Activated CD4-positive, alpha-beta memory T cell treated with anti-CD3 and anti-CD28 coated beads for 36 hours (primary cell): ENCODE data around the gene STIL. TPM values are rescaled to one million over a fixed set of nuclear protein-coding genes. Genes with fewer than 3 reads are reported as not detected.

Experiments used
- CTCF ChIA-PET: fragments of 350-600 bp; sonication (Branson Sonifier 250); formaldehyde crosslinking; loops from one replicate; lab custom pipeline; 2021; ENCODE audit warnings: antibody characterized with exemption, inconsistent platforms; lab: Charles Lee
- POLR2A ChIA-PET: fragments of 350-600 bp; sonication (Branson Sonifier 250); formaldehyde crosslinking; loops from one replicate; lab custom pipeline; 2021; ENCODE audit warnings: antibody characterized with exemption; lab: Charles Lee
- DNase-seq: peaks from one replicate; pipeline ENCODE4 v3.0.0-alpha.2; 2020
- H3K27ac Mint-ChIP-seq: one replicate; pipeline ENCODE4 v1.8.0; 2021; ENCODE audit warnings: mixed read lengths
- H3K27me3 Mint-ChIP-seq: one replicate; pipeline ENCODE4 v1.8.0; 2021; ENCODE audit warnings: mixed read lengths
- H3K36me3 Mint-ChIP-seq: one replicate; pipeline ENCODE4 v1.8.0; 2021; ENCODE audit warnings: mixed read lengths
- H3K4me1 Mint-ChIP-seq: one replicate; pipeline ENCODE4 v1.8.0; 2021; ENCODE audit warnings: low read depth, mixed read lengths
- H3K4me3 Mint-ChIP-seq: one replicate; pipeline ENCODE4 v1.8.0; 2021; ENCODE audit warnings: mild to moderate bottlenecking, mixed read lengths
- H3K9me3 Mint-ChIP-seq: one replicate; pipeline ENCODE4 v1.8.0; 2021; ENCODE audit warnings: mixed read lengths
- intact Hi-C: fragments of 100-400 bp; cut with micrococcal nuclease; formaldehyde crosslinking; loops from one replicate; pipeline ENCODE4 v1.15.1; 2023
- total RNA-seq, 2 experiments: library from RNA; stranded (reverse); gene quantifications; one replicate each; pipeline ENCODE4 v1.2.3, GENCODE V29; 2021

STIL gene
- total RNA-seq, 2 experiments from 2014 or later, result 31.3 to 33.6 TPM

- ChIA-PET POLR2A (no interaction called here), CTCF (interaction anchor here (1.2 kb wide), 1 partner anchor 64 kb away, joined by 3 read pairs; no protein-coding TSS in a partner anchor)
- Mint-ChIP-seq H3K27me3 (no peaks in the 10 kb centered on the region), H3K4me1 (no peaks in the 10 kb centered on the region), H3K4me3 (no peak overlapping the region), H3K9me3 (no peaks in the 10 kb centered on the region), H3K36me3 (peaks cover 16% of the 10 kb centered on the region), H3K27ac (no peak overlapping the region)
- DNase-seq, result no peak
- intact Hi-C loops, result no loop called here
These were observed 56.7 kb downstream of the STIL start for GRCh38 chr1:47257224-47257623.

GRCh38 chr1:47252795-47253194 is 61.2 kb downstream of the STIL start:
- H3K36me3 Mint-ChIP-seq, result peaks cover 14% of the 10 kb centered on the region
- CTCF ChIA-PET, result interaction anchor here (0.6 to 1.8 kb wide), 2 partner anchors 10 to 74 kb away, joined by 3 to 6 read pairs; no protein-coding TSS in a partner anchor
- no peaks in the 10 kb centered on the region for H3K27me3 Mint-ChIP-seq
- no peak overlapping the region for H3K4me3 Mint-ChIP-seq
- DNase-seq, result no peak
- no peaks in the 10 kb centered on the region for H3K4me1 Mint-ChIP-seq
- H3K9me3 Mint-ChIP-seq, result no peaks in the 10 kb centered on the region
- intact Hi-C loops, result no loop called here
- H3K27ac Mint-ChIP-seq, result no peak overlapping the region
- POLR2A ChIA-PET, result no interaction called here

GRCh38 chr1:47252369-47252768 is 61.6 kb downstream of the STIL start:
- Mint-ChIP-seq H3K27ac (no peak overlapping the region), H3K9me3 (no peaks in the 10 kb centered on the region), H3K4me1 (no peaks in the 10 kb centered on the region), H3K27me3 (no peaks in the 10 kb centered on the region), H3K4me3 (no peak overlapping the region), H3K36me3 (peaks cover 14% of the 10 kb centered on the region)
- intact Hi-C loops, result no loop called here
- no peak for DNase-seq
- ChIA-PET POLR2A (no interaction called here), CTCF (interaction anchor here (0.6 to 1.8 kb wide), 2 partner anchors 10 to 73 kb away, joined by 3 to 6 read pairs; no protein-coding TSS in a partner anchor)

GRCh38 chr1:47249755-47250154 is 64.2 kb downstream of the STIL start:
- Mint-ChIP-seq H3K27ac (no peak overlapping the region), H3K36me3 (peaks cover 11% of the 10 kb centered on the region), H3K27me3 (peaks cover 2% of the 10 kb centered on the region), H3K4me1 (no peaks in the 10 kb centered on the region), H3K9me3 (no peaks in the 10 kb centered on the region), H3K4me3 (no peak overlapping the region)
- ChIA-PET POLR2A (no interaction called here), CTCF (no interaction called here)
- DNase-seq, result no peak
- intact Hi-C loops, result no loop called here

- ChIA-PET CTCF (interaction anchor here (1.0 to 2.0 kb wide), 2 partner anchors 9 to 51 kb away, joined by 3 to 4 read pairs; no protein-coding TSS in a partner anchor), POLR2A (no interaction called here)
- intact Hi-C loops, result no loop called here
- Mint-ChIP-seq H3K27me3 (peaks cover 11% of the 10 kb centered on the region), H3K36me3 (no peaks in the 10 kb centered on the region), H3K9me3 (no peaks in the 10 kb centered on the region), H3K4me3 (no peak overlapping the region), H3K27ac (no peak overlapping the region), H3K4me1 (peaks cover under 1% of the 10 kb centered on the region)
- DNase-seq, result no peak
These were observed 69.5 kb downstream of the STIL start for GRCh38 chr1:47244339-47244862.

GRCh38 chr1:47243910-47244309 is 70.0 kb downstream of the STIL start:
- intact Hi-C loops, result no loop called here
- CTCF ChIA-PET, result interaction anchor here (1.0 to 2.0 kb wide), 3 partner anchors 10 to 51 kb away, joined by 3 to 5 read pairs (median 4); no protein-coding TSS in a partner anchor

GRCh38 chr1:47241114-47242113 is 72.5 kb downstream of the STIL start:
- H3K36me3 Mint-ChIP-seq, result no peaks in the 10 kb centered on the region
- no peak overlapping the region for H3K27ac Mint-ChIP-seq
- H3K27me3 Mint-ChIP-seq, result peaks cover 12% of the 10 kb centered on the region
- H3K4me1 Mint-ChIP-seq, result peaks cover 6% of the 10 kb centered on the region
- H3K9me3 Mint-ChIP-seq, result no peaks in the 10 kb centered on the region
- intact Hi-C loops, result no loop called here
- POLR2A ChIA-PET, result no interaction called here
- no peak for DNase-seq
- H3K4me3 Mint-ChIP-seq, result no peak overlapping the region
- CTCF ChIA-PET, result interaction anchor here (0.7 to 1.3 kb wide), 2 partner anchors 53 to 196 kb away, joined by 3 to 5 read pairs; partner anchors contain the start of gene FOXD2

More at GRCh38 chr1:47243910-47244309, 70.0 kb downstream of the STIL start:
- Mint-ChIP-seq H3K9me3 (no peaks in the 10 kb centered on the region), H3K4me3 (no peak overlapping the region), H3K27me3 (peaks cover 11% of the 10 kb centered on the region), H3K4me1 (peaks cover 6% of the 10 kb centered on the region), H3K27ac (no peak overlapping the region), H3K36me3 (no peaks in the 10 kb centered on the region)
- POLR2A ChIA-PET, result no interaction called here
- DNase-seq, result no peak

- Mint-ChIP-seq H3K36me3 (no peaks in the 10 kb centered on the region), H3K27me3 (peaks cover 18% of the 10 kb centered on the region), H3K4me1 (peaks cover 6% of the 10 kb centered on the region), H3K4me3 (no peak overlapping the region), H3K9me3 (no peaks in the 10 kb centered on the region), H3K27ac (no peak overlapping the region)
- POLR2A ChIA-PET, result no interaction called here
- intact Hi-C loops, result no loop called here
- DNase-seq, result no peak
- CTCF ChIA-PET, result interaction anchor here (0.9 to 2.1 kb wide), 3 partner anchors 24 to 60 kb away, joined by 3 to 9 read pairs (median 3); no protein-coding TSS in a partner anchor
These were observed 74.9 kb downstream of the STIL start for GRCh38 chr1:47238935-47239592.

GRCh38 chr1:47235806-47236205 is 78.1 kb downstream of the STIL start:
- no peaks in the 10 kb centered on the region for H3K9me3 Mint-ChIP-seq
- peaks cover 2% of the 10 kb centered on the region for H3K36me3 Mint-ChIP-seq
- H3K27me3 Mint-ChIP-seq, result peaks cover 39% of the 10 kb centered on the region
- POLR2A ChIA-PET, result no interaction called here
- no peak overlapping the region for H3K27ac Mint-ChIP-seq
- intact Hi-C loops, result no loop called here
- no peak overlapping the region for H3K4me3 Mint-ChIP-seq
- no peak for DNase-seq
- H3K4me1 Mint-ChIP-seq, result peaks cover 19% of the 10 kb centered on the region
- CTCF ChIA-PET, result interaction anchor here (1.2 kb wide), 1 partner anchor 58 kb away, joined by 3 read pairs; no protein-coding TSS in a partner anchor

GRCh38 chr1:47235241-47235681 is 78.7 kb downstream of the STIL start:
- H3K27me3 Mint-ChIP-seq, result peaks cover 42% of the 10 kb centered on the region
- no peak overlapping the region for H3K27ac Mint-ChIP-seq
- intact Hi-C loops, result no loop called here
- ChIA-PET CTCF (interaction anchor here (1.2 kb wide), 1 partner anchor 57 kb away, joined by 3 read pairs; no protein-coding TSS in a partner anchor), POLR2A (no interaction called here)
- no peak overlapping the region for H3K4me3 Mint-ChIP-seq
- DNase-seq, result no peak
- H3K36me3 Mint-ChIP-seq, result peaks cover 2% of the 10 kb centered on the region
- H3K4me1 Mint-ChIP-seq, result peaks cover 24% of the 10 kb centered on the region
- no peaks in the 10 kb centered on the region for H3K9me3 Mint-ChIP-seq

GRCh38 chr1:47233186-47233585 is 80.8 kb downstream of the STIL start:
- H3K4me3 Mint-ChIP-seq, result no peak overlapping the region
- POLR2A ChIA-PET, result no interaction called here

More at GRCh38 chr1:47233186-47233585, 80.8 kb downstream of the STIL start:
- Mint-ChIP-seq H3K9me3 (no peaks in the 10 kb centered on the region), H3K36me3 (peaks cover 2% of the 10 kb centered on the region), H3K27ac (no peak overlapping the region), H3K4me1 (peaks cover 25% of the 10 kb centered on the region), H3K27me3 (peaks cover 61% of the 10 kb centered on the region)
- DNase-seq, result no peak
- CTCF ChIA-PET, result interaction anchor here (0.8 to 1.6 kb wide), 3 partner anchors 54 to 493 kb away, joined by 3 to 9 read pairs (median 4); no protein-coding TSS in a partner anchor
- intact Hi-C loops, result loop anchor here (5.0 kb wide), 1 partner anchor 204 kb away; the partner anchor contains the start of gene FOXD2
